Measurements from ENCODE around the gene FAM174C. TPM values are rescaled to one million over a fixed set of nuclear protein-coding genes. Genes with fewer than 3 reads are reported as not detected.

The FAM174C gene
- total and polyA plus RNA-seq, 2 of the 8 experiments (the other 6 are each of a cell fraction or from before 2014, with no cell fraction given): 44.5 to 125 TPM

DNA sequence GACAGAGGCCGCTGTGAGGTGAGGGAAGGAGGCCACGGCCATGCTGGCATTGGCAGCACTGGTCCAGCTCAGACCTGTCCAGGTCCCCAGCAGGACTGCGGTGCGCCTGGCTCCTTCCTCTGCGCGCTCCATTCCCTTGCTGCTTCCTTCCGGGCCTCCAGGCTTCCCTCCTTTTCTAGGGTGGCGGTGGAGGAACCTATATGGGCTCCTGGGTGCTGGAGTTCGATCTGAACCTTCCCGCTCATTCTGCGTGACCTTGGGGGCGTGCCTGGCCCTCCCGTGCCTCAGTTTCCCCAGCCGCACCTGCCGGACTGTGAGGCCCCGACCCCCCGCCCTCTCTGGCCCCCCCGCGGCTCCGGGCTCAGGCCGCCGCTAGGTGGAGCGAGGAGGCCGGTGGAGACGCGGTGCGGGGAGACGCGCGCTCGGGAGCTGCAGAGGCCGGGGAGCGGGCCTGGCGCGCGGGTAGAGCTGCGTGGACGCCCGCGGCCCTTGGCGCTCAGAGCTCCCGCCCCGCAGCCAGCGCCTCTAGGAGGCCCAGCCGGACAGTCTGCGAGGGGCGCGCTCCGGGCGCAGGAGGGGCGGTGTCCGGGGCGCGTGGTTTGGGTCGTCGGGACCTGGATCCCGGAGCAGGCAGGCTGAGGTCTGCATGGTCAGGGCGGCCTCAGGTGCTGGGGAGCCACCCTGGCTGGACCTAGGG lies 40.3 kb downstream of the FAM174C start (continued):
- TF ChIP-seq NANOG (IDR thresholded peaks at IDR 0.05; ENCODE audit: insufficient read depth, low read depth, low read length, poor library complexity, severe bottlenecking): peak; percentile 36
- peak; percentile 32 for TF ChIP-seq TAF7 (optimal IDR thresholded peaks at IDR 0.05; ENCODE audit: borderline replicate concordance, low read depth, low read length)
- TF ChIP-seq, protein P1, sequence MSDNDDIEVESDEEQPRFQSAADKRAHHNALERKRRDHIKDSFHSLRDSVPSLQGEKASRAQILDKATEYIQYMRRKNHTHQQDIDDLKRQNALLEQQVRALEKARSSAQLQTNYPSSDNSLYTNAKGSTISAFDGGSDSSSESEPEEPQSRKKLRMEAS (IDR thresholded peaks at IDR 0.05): no peak
- TF ChIP-seq, protein P2, sequence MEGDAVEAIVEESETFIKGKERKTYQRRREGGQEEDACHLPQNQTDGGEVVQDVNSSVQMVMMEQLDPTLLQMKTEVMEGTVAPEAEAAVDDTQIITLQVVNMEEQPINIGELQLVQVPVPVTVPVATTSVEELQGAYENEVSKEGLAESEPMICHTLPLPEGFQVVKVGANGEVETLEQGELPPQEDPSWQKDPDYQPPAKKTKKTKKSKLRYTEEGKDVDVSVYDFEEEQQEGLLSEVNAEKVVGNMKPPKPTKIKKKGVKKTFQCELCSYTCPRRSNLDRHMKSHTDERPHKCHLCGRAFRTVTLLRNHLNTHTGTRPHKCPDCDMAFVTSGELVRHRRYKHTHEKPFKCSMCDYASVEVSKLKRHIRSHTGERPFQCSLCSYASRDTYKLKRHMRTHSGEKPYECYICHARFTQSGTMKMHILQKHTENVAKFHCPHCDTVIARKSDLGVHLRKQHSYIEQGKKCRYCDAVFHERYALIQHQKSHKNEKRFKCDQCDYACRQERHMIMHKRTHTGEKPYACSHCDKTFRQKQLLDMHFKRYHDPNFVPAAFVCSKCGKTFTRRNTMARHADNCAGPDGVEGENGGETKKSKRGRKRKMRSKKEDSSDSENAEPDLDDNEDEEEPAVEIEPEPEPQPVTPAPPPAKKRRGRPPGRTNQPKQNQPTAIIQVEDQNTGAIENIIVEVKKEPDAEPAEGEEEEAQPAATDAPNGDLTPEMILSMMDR (IDR thresholded peaks at IDR 0.05; ENCODE audit: control extremely low read depth in 1 of 3, insufficient read depth in 1 of 3, low read depth in 1 of 3, low read length in 3 of 3): peak; percentile 51 to 73 (median 64)
- no peak for TF ChIP-seq POLR2AphosphoS5 (IDR thresholded peaks at IDR 0.05; ENCODE audit: low read depth, low read length)
- no peak for TF ChIP-seq RXRA (IDR thresholded peaks at IDR 0.05; ENCODE audit: insufficient read depth, low read depth, low read length)
- no peak for TF ChIP-seq SUZ12 (IDR thresholded peaks at IDR 0.05; ENCODE audit: low read length)
- TF ChIP-seq ZNF274 (IDR thresholded peaks at IDR 0.05; ENCODE audit: borderline replicate concordance, extremely low read depth, low read length): no peak
- TF ChIP-seq SP2 (IDR thresholded peaks at IDR 0.05; ENCODE audit: low read length): no peak
- no peak for TF ChIP-seq TAF1 (IDR thresholded peaks at IDR 0.05; ENCODE audit: low read depth, low read length)
- no peak for TF ChIP-seq CHD1 (IDR thresholded peaks at IDR 0.05; ENCODE audit: low read depth, low read length)
- no peak for TF ChIP-seq TCF12 (IDR thresholded peaks at IDR 0.05; ENCODE audit: low read depth, low read length)
- TF ChIP-seq GABPA (IDR thresholded peaks at IDR 0.05; ENCODE audit: borderline replicate concordance, insufficient read depth, low read length): 0 out of 2 replicates have a peak, but pooled peaks have one; percentile 52
- no peak for TF ChIP-seq CTBP2 (IDR thresholded peaks at IDR 0.05; ENCODE audit: borderline replicate concordance, insufficient read depth, insufficient read length, low read length)

All from H1 (cell line).